Osteocyte (in vitro differentiated cells): ENCODE results near the gene NEK8. TPM values are rescaled to one million over a fixed set of nuclear protein-coding genes. Genes with fewer than 3 reads are reported as not detected.

Source experiments
- DNase-seq: peaks from one replicate; pipeline ENCODE4 v3.0.0; 2021; ENCODE audit warnings: mixed read lengths; ENCODE audit not compliant: unreplicated experiment; ENCODE audit errors: extremely low spot score
- H3K27ac Mint-ChIP-seq: one replicate; pipeline ENCODE4 v1.8.0; 2021; ENCODE audit warnings: mild to moderate bottlenecking, mixed read lengths; ENCODE audit not compliant: unreplicated experiment
- H3K27me3 Mint-ChIP-seq: one replicate; pipeline ENCODE4 v1.8.0; 2021; ENCODE audit warnings: mixed read lengths; ENCODE audit not compliant: unreplicated experiment
- H3K36me3 Mint-ChIP-seq: one replicate; pipeline ENCODE4 v1.8.0; 2021; ENCODE audit warnings: mixed read lengths; ENCODE audit not compliant: unreplicated experiment
- H3K4me1 Mint-ChIP-seq: one replicate; pipeline ENCODE4 v1.8.0; 2021; ENCODE audit warnings: mixed read lengths; ENCODE audit not compliant: unreplicated experiment
- H3K4me3 Mint-ChIP-seq: one replicate; pipeline ENCODE4 v1.8.0; 2021; ENCODE audit warnings: mild to moderate bottlenecking, moderate library complexity, mixed read lengths; ENCODE audit not compliant: unreplicated experiment
- H3K9me3 Mint-ChIP-seq: one replicate; pipeline ENCODE4 v1.8.0; 2021; ENCODE audit warnings: mixed read lengths; ENCODE audit not compliant: unreplicated experiment
- total RNA-seq: library from RNA; stranded (reverse); gene quantifications from 2 replicates; pipeline ENCODE4 v1.2.1, GENCODE V29; 2021
- TF ChIP-seq, protein P1 (sequence below): fragments of 200-600 bp; sonication (generic); IDR thresholded peaks from 2 replicates; pipeline ENCODE4 v1.5.0; 2021; ENCODE audit warnings: antibody characterized with exemption, mild to moderate bottlenecking, moderate library complexity

The NEK8 gene
- total RNA-seq, 1 donor from 2014 or later, result 9.9 TPM

- Mint-ChIP-seq H3K9me3 (no peaks in the 10 kb centered on the region), H3K4me3 (no peak overlapping the region), H3K27ac (no peak overlapping the region), H3K27me3 (no peaks in the 10 kb centered on the region), H3K4me1 (peaks cover 3% of the 10 kb centered on the region), H3K36me3 (peaks cover 8% of the 10 kb centered on the region)
- TF ChIP-seq, protein P1, sequence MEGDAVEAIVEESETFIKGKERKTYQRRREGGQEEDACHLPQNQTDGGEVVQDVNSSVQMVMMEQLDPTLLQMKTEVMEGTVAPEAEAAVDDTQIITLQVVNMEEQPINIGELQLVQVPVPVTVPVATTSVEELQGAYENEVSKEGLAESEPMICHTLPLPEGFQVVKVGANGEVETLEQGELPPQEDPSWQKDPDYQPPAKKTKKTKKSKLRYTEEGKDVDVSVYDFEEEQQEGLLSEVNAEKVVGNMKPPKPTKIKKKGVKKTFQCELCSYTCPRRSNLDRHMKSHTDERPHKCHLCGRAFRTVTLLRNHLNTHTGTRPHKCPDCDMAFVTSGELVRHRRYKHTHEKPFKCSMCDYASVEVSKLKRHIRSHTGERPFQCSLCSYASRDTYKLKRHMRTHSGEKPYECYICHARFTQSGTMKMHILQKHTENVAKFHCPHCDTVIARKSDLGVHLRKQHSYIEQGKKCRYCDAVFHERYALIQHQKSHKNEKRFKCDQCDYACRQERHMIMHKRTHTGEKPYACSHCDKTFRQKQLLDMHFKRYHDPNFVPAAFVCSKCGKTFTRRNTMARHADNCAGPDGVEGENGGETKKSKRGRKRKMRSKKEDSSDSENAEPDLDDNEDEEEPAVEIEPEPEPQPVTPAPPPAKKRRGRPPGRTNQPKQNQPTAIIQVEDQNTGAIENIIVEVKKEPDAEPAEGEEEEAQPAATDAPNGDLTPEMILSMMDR, result no peak
- no peak for DNase-seq
These were observed 54.6 kb downstream of the NEK8 start for GRCh38 chr17:28783161-28783560.

GRCh38 chr17:28788100-28788499 lies 59.5 kb downstream of the NEK8 start:
- no peak for DNase-seq
- no peaks in the 10 kb centered on the region for H3K4me1 Mint-ChIP-seq
- no peak overlapping the region for H3K27ac Mint-ChIP-seq
- TF ChIP-seq, protein P1, result no peak
- no peaks in the 10 kb centered on the region for H3K27me3 Mint-ChIP-seq
- no peaks in the 10 kb centered on the region for H3K9me3 Mint-ChIP-seq
- H3K4me3 Mint-ChIP-seq, result no peak overlapping the region
- no peaks in the 10 kb centered on the region for H3K36me3 Mint-ChIP-seq

Other genes starting within 250 kb of the NEK8 start
- not detected in 2 replicates for gene FOXN1, start 222.4 kb upstream of the NEK8 start, total RNA-seq
- gene UNC119, start 176.2 kb upstream of the NEK8 start, total RNA-seq, result 26.0 and 34.9 TPM in 2 replicates
- 80.0 and 84.3 TPM in 2 replicates for gene PIGS, start 157.3 kb upstream of the NEK8 start, total RNA-seq
- gene ALDOC, start 151.9 kb upstream of the NEK8 start, total RNA-seq, result 2.7 and 3.2 TPM in 2 replicates
- gene SPAG5, start 129.8 kb upstream of the NEK8 start, total RNA-seq, result 15.2 and 15.6 TPM in 2 replicates
- 7.9 and 10.3 TPM in 2 replicates for gene RSKR, start 114.6 kb upstream of the NEK8 start, total RNA-seq
- gene BLTP2, start 83.6 kb upstream of the NEK8 start, total RNA-seq, result 159 and 173 TPM in 2 replicates
- 71.0 and 73.0 TPM in 2 replicates for gene SDF2, start 66.9 kb upstream of the NEK8 start, total RNA-seq
- gene SUPT6H, start 66.6 kb upstream of the NEK8 start, total RNA-seq, result 91.2 and 92.0 TPM in 2 replicates
- 2.1 and 3.0 TPM in 2 replicates for gene PROCA1, start 16.9 kb upstream of the NEK8 start, total RNA-seq
- gene RAB34, start 10.9 kb upstream of the NEK8 start, total RNA-seq, result 153 TPM in 2 replicates
- gene RPL23A, start 8.8 kb upstream of the NEK8 start, total RNA-seq, result 1,390 and 1,395 TPM in 2 replicates
- gene TLCD1, start 2.6 kb upstream of the NEK8 start, total RNA-seq, result 3.8 and 5.8 TPM in 2 replicates
- gene TRAF4, start 15.2 kb downstream of the NEK8 start, total RNA-seq, result 76.1 and 95.5 TPM in 2 replicates
- gene FAM222B, start 114.0 kb downstream of the NEK8 start, total RNA-seq, result 19.4 and 21.2 TPM in 2 replicates
- 38.3 and 38.5 TPM in 2 replicates for gene ERAL1, start 126.2 kb downstream of the NEK8 start, total RNA-seq
- 95.8 and 104 TPM in 2 replicates for gene FLOT2, start 168.9 kb downstream of the NEK8 start, total RNA-seq
- gene DHRS13, start 174.3 kb downstream of the NEK8 start, total RNA-seq, result 10.7 and 12.4 TPM in 2 replicates
- gene PHF12, start 222.7 kb downstream of the NEK8 start, total RNA-seq, result 50.3 and 52.8 TPM in 2 replicates